NB4 (cell line): ENCODE data around the gene RDX.
"Not testable (repeated sequence)": the region's sequence is repeated elsewhere in the genome, so short reads cannot be mapped to it uniquely, and the experiment has no call there.

Source experiments
- DNase-seq: peaks from one replicate; pipeline ENCODE4 v3.0.0; 2010; ENCODE audit warnings: low read depth
- H3K4me3 ChIP-seq: one replicate; pipeline ENCODE4 v1.5.1; 2011; ENCODE audit warnings: mild to moderate bottlenecking, low read depth, low read length, moderate library complexity
- MYC ChIP-seq: IDR thresholded peaks from 2 replicates; pipeline ENCODE4 v1.6.1; 2011; ENCODE audit warnings: low read depth, low read length
- POLR2A ChIP-seq: IDR thresholded peaks from 2 replicates; pipeline ENCODE4 v1.6.1; 2011; ENCODE audit warnings: mild to moderate bottlenecking; ENCODE audit not compliant: insufficient read length; ENCODE audit errors: extremely low read depth
- TF ChIP-seq, protein P1 (sequence below): IDR thresholded peaks from 2 replicates; pipeline ENCODE4 v1.6.1; 2011; ENCODE audit warnings: low read depth, low read length
- TF ChIP-seq, protein P2 (sequence below): IDR thresholded peaks from one replicate; pipeline ENCODE4 v1.5.1; 2012; ENCODE audit warnings: low read depth, low read length

Gene RDX

DNA sequence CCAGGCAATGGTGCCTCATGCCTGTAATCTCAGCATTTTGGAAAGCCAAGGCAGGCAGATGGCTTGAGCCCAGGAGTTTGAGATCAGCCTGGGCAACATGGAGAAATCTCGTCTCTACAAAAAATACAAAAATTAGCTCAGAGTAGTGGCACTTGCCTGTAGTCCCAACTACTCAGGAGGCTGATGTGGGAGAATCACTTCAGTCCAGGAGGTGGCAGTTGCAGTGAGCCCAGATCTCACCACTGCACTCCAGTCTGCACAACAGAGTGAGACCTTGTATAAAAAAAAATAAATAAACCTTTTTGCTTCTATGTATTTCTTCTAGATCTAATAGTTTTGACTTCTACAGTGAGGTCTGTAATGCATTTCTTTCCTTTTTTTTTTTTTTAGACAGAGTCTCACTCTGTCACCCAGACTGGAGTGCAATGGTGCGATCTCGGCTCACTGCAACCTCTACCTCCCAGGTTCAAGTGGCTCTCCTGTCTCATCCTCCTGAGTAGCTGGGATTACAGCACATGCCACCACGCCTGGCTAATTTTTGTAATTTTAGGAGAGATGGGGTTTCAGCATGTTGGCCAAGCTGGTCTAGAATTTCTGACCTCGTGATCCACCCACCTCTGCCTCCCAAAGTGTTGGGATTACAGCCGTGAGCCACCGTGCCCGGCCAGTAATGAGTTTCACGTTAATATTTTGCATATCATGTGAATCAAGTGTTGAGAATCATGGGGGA, 18.1 kb upstream of the RDX start:
- DNase-seq: no peak
- TF ChIP-seq, protein P1, sequence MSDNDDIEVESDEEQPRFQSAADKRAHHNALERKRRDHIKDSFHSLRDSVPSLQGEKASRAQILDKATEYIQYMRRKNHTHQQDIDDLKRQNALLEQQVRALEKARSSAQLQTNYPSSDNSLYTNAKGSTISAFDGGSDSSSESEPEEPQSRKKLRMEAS: no peak
- no peak for TF ChIP-seq POLR2A
- TF ChIP-seq MYC: no peak
- TF ChIP-seq, protein P2, sequence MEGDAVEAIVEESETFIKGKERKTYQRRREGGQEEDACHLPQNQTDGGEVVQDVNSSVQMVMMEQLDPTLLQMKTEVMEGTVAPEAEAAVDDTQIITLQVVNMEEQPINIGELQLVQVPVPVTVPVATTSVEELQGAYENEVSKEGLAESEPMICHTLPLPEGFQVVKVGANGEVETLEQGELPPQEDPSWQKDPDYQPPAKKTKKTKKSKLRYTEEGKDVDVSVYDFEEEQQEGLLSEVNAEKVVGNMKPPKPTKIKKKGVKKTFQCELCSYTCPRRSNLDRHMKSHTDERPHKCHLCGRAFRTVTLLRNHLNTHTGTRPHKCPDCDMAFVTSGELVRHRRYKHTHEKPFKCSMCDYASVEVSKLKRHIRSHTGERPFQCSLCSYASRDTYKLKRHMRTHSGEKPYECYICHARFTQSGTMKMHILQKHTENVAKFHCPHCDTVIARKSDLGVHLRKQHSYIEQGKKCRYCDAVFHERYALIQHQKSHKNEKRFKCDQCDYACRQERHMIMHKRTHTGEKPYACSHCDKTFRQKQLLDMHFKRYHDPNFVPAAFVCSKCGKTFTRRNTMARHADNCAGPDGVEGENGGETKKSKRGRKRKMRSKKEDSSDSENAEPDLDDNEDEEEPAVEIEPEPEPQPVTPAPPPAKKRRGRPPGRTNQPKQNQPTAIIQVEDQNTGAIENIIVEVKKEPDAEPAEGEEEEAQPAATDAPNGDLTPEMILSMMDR: no peak

DNA sequence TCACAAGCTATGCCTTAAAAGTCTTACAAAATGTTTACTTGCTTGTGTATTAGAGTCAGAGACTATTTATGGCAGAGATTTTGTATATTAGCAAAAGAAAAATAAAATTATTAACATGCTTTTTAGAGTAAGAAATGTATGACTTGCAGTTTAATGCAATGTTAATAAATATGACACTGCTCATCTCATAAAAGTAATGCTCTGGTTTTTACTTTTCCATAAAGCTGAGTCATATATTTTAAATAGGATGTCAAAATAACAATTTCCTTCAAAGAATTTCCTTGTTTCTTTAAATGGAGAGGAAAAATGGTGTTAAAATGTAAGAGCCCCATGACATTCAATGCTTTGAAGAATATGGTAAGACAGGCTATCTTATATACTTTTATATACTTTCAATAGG, 16.3 kb upstream of the RDX start:
- TF ChIP-seq, protein P1: no peak
- TF ChIP-seq MYC (no peak), POLR2A (no peak)
- TF ChIP-seq, protein P2: no peak
- DNase-seq: no peak
- H3K4me3 ChIP-seq: no peak overlapping the region

More for the DNA sequence above, 18.1 kb upstream of the RDX start:
- H3K4me3 ChIP-seq: no peak overlapping the region

DNA sequence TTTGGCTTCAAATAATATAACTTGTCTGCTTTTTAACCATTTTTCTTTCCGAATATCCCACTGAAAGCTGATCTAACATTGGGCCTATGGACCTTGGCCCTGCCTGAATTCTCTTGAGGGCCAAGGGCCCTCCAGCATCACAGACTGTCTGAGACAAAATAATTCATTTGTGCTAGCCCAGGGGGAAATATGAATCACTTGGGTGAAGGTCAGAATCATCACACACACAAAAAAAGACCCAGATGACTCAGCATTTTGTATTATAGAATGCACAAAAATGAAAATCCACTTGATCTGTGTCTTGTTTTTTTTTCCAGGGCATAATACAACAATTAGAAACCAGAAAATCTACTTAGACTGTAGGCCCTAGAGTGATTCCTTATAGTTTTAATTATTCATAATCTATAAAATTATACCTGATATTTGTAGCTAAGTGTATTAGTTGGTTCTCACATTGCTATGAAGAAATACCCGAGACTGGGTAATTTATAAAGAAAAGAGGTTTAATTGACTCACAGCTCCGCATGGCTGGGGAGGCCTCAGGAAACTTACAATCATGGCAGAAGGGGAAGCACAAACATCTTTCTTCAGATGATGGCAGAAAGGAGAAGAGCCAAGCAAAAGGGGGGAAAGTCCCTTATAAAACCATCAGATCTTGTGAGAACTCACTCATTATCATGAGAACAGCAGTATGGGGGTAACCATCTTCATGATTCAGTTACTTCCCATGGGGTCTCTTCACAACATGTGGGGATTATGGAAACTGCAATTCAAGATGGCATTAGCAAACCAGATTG, 15.6 kb upstream of the RDX start:
- no peak for TF ChIP-seq POLR2A
- TF ChIP-seq MYC: no peak
- TF ChIP-seq, protein P1: no peak
- TF ChIP-seq, protein P2: no peak
- no peak for DNase-seq
- H3K4me3 ChIP-seq: no peak overlapping the region

DNA sequence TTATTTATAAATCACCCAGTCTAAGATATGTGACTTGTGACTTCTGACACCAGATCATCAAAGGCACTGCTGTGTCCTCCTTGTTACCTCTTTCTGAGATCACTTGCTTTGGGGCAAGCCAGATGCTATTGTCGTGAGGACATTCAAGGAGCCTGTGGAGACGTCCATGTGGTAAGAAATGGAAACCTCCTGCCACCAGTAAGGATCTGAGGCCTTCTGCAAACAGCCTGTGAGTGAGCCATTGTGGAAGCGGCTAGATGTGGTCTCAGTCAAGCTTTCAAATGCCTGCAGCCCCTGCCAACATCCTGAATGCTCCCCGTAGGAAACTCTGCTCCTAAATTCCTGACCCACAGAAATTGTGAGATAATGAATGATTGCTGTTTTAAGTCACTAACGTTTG, 11.7 kb upstream of the RDX start:
- DNase-seq: no peak
- TF ChIP-seq MYC: no peak
- no peak overlapping the region for H3K4me3 ChIP-seq

DNA sequence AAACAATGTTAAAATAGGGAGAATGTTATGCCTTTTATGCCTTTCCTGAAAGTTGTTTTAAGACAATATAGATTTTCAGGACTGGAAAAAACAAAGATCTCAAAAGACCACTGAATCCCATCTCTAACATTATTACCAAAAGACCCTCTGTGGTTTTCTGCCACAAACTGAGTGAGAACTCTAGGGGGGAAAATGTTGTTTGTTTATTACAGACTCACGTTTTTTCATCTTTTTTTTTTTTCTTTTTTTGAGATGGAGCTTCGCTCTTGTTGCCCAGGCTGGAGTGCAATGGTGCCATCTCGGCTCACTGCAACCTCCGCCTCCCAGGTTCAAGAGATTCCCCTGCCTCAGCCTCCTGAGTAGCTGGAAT, 9.6 kb upstream of the RDX start:
- H3K4me3 ChIP-seq, DNase-seq: not testable (repeated sequence)

DNA sequence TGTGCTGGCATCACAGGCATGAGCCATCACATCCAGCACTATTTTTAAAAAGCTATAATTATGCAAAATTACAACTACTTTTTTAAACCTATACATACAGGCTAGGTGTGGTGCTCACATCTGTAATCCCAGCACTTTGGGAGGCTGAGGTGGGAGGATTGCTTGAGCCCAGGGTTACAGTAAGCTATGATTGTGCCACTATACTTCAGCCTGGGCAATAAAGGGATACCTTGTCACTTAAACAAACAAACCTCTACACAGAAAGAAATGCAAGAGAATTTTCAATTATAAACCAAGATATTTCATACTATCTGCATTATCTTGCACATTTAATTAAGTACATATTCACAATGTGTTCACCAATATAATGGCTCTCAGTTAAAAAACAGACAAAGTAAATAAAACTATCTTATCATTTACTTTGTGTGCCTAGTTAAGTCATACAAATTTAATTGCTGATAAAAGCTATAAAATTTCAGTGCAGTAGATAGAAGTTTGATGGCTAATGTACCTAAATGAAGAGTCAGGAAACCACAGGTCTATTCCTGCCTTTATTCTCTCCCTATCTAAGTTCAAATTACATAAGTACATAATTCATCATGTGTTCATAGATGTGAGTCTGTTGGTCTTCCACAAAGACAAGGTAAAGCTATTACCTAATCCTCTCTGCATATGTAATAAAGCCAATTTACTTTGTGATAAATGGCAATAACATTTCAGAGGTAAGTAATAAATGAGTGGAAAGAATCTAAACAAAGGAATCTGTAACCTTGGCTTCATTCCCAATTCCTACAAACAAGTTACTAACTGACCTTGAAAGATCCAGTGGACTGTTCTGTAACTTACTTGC, 9.0 kb upstream of the RDX start:
- no peak for TF ChIP-seq POLR2A
- TF ChIP-seq MYC: no peak
- TF ChIP-seq, protein P1: no peak
- TF ChIP-seq, protein P2: no peak
- H3K4me3 ChIP-seq: no peak overlapping the region
- DNase-seq: no peak
